IPS DF 4.7 (cell line): ENCODE measurements around the gene EXD1.
"Not testable (repeated sequence)": the region's sequence is repeated elsewhere in the genome, so short reads cannot be mapped to it uniquely, and the experiment has no call there.

Experiments used
- DNase-seq: peaks from one replicate; pipeline ENCODE4 v3.0.0-alpha.2; 2013; ENCODE audit warnings: low spot score; ENCODE audit errors: extremely low read depth

Gene EXD1

DNA sequence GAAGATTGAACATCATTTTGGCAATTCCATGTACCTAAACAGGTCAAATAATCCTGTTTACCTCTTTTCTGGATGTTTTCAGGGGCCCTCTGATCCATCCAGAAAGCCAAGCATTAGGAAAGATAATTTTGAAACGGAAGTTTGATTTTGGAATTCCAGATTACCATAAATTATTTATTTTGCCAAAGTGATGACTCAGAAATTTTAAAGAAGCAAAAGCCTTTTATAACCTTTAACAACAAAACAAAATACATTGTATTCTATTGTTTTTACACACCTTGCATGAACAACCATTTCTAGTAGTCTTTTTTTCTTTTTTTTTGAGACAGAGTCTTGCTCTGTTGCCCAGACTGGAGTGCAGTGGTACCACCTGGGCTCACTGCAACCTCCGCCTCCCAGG, 82.5 kb downstream of the EXD1 start:
- no peak for DNase-seq

DNA sequence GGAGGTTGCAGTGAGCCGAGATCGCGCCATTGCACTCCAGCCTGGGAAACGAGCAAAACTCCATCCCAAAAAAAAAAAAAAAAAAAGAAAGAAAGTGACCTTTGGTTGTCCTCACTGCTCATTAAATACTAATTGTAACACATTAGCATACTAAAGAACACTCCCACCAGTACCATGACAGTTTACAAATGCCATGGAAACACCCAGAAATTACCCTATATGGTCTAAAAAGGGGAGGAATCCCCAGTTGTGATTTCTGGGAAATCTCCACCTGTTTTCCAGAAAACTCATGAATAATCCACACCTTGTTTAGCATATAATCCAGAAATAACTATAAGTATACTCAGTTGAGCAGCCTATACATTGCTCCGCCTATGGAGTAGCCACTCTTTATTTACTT, 90.9 kb downstream of the EXD1 start:
- no peak for DNase-seq

DNA sequence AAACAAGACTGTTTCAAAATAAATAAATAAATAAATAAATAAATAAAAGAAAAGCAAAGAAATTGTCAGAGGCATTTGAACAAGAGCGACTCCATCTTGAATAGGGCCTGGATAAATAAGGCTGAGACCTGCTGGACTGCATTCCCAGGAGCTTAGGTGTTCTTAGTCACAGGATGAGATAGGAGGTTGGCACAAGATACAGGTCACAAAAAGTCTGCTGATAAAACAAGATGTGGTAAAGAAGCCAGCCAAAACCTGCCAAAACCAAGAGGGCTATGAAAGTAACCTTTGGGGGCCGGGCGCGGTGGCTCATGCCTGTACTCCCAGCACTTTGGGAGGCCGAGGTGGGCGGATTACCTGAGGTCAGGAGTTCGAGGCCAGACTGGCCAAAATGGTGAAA, 91.4 kb downstream of the EXD1 start:
- not testable (repeated sequence) for DNase-seq

DNA sequence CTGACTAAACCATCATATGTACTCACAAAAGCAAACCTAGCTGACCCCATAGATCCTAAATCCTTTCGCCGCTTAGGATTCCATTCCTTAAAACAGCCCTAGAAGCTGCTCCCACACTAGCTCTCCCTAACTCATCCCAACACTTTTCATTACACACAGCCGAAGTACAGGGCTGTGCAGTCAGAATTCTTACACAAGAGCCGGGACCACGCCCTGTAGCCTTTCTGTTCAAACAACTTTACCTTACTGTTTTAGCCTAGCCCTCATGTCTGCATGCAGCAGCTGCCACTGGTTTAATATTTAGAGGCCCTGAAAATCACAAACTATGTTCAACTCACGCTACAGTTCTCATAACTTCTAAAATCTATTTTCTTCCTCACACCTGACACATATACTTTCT, 95.0 kb downstream of the EXD1 start:
- DNase-seq, result not testable (repeated sequence)

DNA sequence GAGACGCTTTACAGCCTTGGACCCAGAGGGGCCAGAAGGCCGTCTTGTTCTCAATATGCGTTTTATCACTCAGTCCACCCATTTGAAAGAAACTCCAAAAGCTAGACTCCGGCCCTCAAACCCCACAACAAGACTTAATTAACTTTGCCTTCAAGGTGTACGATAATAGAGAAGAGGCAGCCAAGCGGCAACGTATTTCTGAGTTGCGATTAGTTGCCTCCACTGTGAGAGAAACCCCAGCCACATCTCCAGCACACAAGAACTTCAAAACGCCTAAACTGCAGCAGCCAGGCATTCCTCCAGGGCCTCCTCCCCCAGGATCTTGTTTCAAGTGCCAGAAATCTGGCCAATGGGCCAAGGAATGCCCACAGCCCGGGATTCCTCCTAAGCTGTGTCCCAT, 97.1 kb downstream of the EXD1 start:
- no peak for DNase-seq
